CD4-positive, alpha-beta T cell treated with Interleukin-10 for 1 hour (primary cell): Measurements from ENCODE around the gene MAGEE1.
A peak's percentile ranks its signal among the peaks of the same experiment; 100 is the strongest.

ENCODE experiments used
- DNase-seq: peaks from one replicate; pipeline ENCODE4 v3.0.0-alpha.2; 2020

The MAGEE1 gene

GRCh38 chrX:76427560-76428242 lies at the start of gene MAGEE1:
Gene MAGEE1 (plus strand): TSS chrX:76427710. CDS start chrX:76427931, 221 bp downstream.
- DNase-seq, result peak; percentile 87

GRCh38 chrX:76398970-76399369 lies 28.5 kb upstream of the MAGEE1 start:
- DNase-seq, result no peak

- DNase-seq, result no peak
Observed at GRCh38 chrX:76407795-76408194, 19.7 kb upstream of the MAGEE1 start.

- DNase-seq, result no peak
Observed at GRCh38 chrX:76420237-76420636, 7.3 kb upstream of the MAGEE1 start.

GRCh38 chrX:76428243-76429130 lies 977 bp downstream of the MAGEE1 start:
- peak; percentile 56 for DNase-seq

GRCh38 chrX:76433219-76433618 lies 5.7 kb downstream of the MAGEE1 start:
- DNase-seq, result no peak

GRCh38 chrX:76434103-76434741 lies 6.7 kb downstream of the MAGEE1 start:
- no peak for DNase-seq

- DNase-seq, result no peak
Observed at GRCh38 chrX:76439188-76439587, 11.7 kb downstream of the MAGEE1 start.

GRCh38 chrX:76453737-76454406 lies 26.4 kb downstream of the MAGEE1 start:
- DNase-seq, result no peak

- peak; percentile 34 for DNase-seq
Observed at GRCh38 chrX:76454456-76454927, 27.0 kb downstream of the MAGEE1 start.

GRCh38 chrX:76477353-76477752 lies 49.8 kb downstream of the MAGEE1 start:
- no peak for DNase-seq
